Endometrial microvascular endothelial cells (primary cell): ENCODE data around the gene MBNL1. TPM values are rescaled to one million over a fixed set of nuclear protein-coding genes. Genes with fewer than 3 reads are reported as not detected.

Source experiments
- in situ Hi-C: cut with HindIII; loops from 2 replicates; pipeline ENCODE4 v1.10.0; 2017; ENCODE audit warnings: low sequenced_read_pairs, low pct_unique_long_range_greater_than_20kb; ENCODE audit errors: inconsistent ontology term
- total RNA-seq: library from RNA; depleted of rRNA; stranded (reverse); fragments of >200 nt; gene quantifications from one replicate; pipeline ENCODE4 v1.2.3, GENCODE V29; 2015; ENCODE audit errors: inconsistent ontology term

Gene MBNL1
- total RNA-seq, 1 donor from 2014 or later: 413 TPM

DNA sequence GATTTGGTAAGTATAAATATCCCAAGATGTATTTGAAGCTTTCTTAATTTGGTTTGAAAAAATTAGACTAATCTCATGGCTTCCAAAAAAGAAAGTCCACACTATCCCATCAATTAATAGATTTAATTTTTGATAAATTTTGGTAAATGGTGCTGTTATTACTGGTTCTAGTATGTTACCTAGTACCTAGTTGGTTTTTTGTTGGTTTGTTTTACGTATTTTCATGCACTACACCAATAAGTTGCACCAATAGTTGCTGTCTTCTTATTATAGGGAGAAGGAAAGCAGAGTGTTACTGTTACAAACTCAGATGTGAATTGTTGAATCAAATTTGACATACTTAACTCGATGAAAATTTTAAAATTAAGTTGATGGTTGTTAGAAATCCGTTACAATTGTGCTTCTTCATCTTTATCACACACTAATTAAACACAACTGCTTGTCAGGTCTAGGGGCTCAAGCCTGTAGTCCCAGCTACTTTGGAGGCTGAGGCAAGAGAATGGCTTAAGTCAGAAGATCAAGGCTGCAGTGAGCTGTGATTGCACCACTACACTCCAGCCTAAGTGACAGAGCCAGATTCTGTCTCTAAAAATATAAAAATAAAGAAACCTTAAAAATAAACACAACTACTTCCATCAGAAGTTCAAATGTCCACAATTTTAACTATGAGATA lies 23.1 kb upstream of the MBNL1 start:
- in situ Hi-C loops: no loop called here

DNA sequence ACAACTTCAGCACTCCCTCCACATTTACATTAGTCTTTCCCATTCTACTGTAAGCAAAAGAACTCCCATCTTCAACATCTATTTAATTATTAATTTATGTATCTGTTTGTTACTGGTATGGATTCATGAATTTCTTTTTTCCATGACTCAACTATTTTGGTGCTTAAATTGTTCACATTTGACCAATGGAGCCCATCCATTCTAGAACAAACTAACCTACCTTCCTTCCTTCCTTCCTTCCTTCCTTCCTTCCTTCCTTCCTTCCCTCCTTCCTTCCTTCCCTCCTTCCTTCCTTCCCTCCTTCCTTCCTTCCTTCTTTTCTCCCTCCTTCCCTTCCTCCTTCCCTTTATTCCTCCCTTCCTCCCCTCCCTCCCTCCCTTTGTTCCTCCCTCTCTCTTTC lies 16.8 kb upstream of the MBNL1 start:
- in situ Hi-C loops: no loop called here

DNA sequence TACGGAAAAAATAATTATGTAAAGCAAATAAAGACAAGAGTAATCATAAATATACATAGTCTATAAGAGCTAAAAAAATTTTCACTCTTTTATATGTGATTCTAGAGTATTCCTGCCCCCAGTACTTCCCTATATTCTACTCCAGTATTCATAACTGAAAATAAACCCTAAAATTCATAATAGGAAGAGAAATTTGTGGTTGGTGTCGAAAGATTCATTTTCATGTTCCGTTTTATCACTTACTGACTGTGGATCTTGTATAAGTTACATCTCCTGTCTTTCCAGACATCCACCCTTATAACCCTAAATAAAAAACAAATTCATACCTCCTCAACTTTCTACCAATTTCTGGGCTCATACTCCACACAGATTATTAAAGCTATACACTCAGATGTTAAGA lies 16.0 kb upstream of the MBNL1 start:
- in situ Hi-C loops: no loop called here

DNA sequence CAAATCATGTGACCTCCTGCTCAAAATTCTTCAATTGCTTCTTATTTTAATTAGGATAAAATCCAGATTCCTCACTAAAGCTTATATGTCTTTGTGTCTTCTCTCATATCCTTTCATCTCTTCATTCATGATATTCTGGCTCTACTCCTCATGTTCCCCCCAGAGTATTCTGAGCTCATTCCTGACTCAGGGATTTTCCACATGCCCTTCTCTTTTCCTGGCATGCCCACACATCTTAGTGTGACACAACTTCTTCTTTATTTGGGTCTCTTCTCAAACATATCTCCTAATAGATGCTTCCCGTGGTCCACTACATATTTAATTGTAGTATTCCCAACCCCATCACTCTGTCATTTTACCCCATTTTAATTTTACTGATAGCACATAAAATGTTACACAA lies 15.2 kb upstream of the MBNL1 start:
- in situ Hi-C loops: no loop called here

DNA sequence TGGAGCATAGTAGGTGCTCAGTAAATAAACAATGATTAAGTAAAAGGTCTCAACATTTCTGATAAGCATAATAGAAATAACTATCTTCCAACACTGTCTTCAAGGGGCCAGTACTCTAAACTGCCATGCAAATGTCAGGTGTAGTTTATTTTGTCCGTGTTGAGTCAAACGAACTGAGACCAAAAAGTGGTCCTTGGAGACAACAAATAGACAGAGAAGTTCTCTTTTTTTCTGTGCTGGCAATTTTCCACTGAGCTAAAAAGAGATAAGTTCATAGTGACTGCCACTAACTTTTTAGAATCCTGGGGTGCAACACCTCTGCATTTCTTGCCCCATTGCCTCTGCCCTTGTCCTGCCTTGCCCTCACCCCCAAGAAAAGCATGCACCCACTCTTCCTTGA lies 14.7 kb upstream of the MBNL1 start:
- in situ Hi-C loops: no loop called here

DNA sequence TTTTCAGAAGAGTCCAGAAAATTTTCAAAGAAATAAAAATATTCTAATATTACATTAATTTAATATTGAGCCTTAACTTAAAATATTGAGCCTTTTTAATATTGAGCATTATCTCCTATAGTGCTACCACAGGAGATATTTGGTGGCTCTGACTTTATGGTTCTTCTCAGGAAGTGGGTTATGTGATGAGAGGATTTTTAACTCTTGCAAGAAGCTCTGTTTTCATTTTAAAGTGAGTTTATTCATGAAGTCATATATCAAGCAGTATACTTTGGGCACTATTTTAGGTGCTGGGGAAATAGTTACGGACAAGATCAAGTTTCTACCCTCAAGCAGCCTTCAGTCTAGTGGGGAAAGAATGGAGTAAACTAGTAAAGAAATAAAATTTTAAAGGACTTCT lies 13.4 kb upstream of the MBNL1 start:
- in situ Hi-C loops: no loop called here

DNA sequence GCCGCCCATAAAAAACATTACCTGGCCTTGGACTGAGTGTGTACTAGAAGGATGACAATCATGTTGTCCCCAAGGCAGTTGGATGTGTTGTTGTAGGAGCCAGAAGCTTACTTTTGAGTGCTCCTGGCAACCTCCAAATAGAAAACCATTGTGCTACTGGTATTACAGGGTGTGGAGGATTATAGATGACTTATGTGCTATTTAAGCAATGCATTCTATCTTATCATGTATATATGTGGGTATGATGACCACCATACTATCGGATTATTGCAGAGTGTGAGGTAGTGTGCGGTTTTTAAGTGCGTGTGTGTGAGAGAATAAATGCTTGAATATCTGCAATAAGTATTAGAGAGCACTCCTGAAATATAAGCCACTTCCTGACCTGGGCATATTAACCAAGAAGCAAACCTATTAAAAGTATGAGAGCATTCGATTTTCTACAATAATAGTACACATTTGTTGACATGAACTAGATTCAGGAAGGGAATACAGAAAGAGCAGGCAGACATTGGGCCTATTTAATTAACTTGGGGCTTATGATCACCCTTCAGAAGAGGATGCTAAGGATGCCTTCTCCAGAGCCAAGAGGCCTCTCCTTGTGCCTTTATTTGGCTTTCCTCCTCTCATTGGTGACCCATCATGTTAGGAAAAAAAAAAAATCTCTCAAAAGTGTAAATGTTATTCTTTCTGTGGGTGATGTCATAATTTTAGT lies 11.7 kb upstream of the MBNL1 start:
- in situ Hi-C loops: no loop called here

DNA sequence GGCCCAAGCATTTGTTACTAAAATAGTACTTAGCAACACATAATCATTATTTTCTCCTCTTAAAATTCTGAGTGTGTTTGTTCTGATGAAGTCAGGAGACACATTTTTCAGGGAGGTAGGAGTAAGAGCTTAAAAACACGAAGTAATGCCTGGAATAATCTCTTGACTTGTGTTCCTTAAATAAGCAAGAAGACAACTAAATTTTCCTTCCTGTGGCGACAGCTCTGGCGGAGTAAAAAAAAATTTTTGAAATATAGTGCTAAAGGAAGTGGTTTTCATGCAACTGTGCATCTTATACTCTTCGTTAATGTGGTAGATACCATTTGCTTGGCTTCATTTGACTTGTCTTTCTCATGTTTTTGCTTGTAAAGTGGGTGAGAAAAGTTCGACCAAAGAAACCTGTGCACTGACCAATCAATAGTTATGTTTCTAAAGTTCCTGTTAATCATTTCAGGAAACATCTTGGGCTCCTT lies 11.1 kb upstream of the MBNL1 start:
- in situ Hi-C loops: no loop called here

DNA sequence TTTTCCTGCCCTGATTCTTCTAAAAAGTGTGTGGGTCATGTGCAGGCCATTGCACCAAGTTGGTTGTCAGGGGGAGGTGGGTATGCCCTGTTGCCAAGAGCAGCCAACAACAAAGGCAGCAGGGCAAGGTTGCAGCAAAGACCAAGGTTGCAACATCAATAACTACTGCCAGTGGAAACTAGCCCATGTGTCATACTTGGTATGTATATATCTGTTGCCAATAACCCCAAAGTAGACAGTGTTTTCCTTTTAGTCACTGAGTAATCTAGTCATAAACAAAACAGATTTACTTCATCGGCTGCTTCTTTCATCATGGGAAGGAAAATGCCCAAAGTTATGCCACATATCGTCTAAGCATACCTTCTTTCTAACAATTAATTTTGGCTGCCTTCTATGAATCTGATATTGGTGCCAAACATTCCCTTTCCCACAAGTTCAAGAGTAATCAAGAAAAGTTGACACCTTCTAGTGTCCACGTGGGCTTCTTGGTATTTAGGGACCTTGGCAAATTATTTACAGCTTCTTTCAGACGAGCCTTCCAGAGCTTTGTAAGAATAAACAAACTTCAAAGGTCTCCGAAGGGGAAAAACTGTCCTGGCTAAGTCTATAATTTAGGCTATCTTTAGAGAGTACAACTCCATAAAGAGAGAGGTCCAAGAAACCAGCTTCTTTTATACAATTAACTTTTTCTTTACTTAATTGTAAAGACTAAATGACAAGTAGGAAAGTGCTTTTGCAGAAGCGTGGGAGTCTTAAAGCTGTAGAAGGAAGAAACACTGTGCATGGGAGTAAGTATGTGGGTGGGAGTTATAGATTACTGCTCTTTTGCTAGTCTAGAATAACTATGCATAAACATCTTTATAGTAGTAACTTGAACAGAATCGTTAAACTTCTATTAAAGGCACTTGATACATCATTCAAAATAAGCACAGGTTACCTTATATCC lies 10.0 kb upstream of the MBNL1 start:
- in situ Hi-C loops: no loop called here

DNA sequence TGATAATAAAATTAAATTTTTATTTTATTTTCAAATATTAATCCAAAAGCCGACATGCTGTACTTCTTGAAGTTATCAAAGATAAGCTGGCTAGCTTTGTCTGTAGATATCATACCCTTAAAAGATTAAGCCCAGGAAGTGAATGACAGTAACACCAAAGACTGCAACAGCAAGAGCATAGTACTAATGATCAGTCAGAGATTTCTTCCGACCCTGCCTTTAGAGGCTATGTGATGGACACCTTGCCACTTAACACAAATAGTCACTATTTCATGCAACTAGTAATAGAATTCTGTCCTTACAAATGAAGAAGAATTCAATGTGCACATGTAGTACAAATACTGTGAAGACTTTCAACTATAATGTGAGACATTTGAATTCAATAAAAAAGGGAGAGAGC lies 9.3 kb upstream of the MBNL1 start:
- in situ Hi-C loops: no loop called here

DNA sequence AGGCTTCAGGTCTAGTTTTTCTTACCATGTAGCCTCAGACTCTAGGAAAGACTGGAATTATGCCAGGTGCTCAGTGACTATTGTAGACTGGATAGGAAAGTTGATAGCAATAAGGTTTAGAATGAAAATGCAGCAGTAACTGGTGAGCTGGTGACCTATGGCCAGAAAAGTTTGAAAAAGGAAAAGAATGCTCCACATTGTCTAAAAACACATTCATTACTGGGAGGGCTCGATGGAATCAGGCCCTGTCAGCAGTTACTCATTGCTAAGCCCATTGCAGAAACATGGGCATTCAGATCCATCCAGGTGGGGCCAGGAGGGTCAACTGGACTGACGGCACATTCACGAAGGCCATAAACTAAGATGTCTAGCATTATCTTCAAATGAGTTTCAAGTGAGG lies 8.7 kb upstream of the MBNL1 start:
- in situ Hi-C loops: no loop called here

DNA sequence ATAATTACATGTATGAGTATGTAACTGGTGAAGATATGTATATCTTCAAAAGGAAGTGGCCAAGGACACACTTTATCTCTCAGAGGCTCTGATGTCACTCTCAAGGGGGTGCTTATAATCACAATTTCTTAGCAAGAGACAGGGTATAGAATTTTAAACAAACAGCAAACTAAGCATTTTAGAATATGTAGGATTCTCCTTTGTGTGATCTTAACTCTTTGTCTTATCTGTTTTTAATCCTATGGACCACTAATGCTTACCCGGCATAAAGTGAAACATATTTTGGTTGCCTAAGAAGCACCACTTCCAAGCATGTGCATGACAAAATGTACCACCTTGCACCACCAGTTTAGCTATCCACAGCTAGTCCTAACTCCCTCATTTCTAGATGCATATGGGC lies 8.2 kb upstream of the MBNL1 start:
- in situ Hi-C loops: no loop called here

DNA sequence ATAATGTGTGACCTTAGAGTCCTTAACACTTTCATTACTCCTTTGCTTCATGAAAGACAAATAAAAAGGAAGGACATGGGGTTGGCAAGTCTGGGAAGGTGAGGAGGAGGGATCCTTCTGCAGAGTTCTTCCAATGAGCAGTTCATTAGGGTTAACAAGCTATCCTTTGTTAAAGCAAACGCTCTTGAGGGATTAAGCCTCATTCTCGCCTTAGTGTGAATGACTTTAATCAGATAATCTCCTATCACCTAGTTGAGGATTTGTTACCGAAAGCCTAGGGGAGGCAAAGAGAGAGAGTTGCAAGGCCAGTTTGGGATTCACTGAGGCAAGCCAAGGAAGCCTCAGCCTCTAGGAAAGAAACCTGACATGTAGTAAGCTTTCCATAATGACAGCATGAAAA lies 7.4 kb upstream of the MBNL1 start:
- in situ Hi-C loops: no loop called here

DNA sequence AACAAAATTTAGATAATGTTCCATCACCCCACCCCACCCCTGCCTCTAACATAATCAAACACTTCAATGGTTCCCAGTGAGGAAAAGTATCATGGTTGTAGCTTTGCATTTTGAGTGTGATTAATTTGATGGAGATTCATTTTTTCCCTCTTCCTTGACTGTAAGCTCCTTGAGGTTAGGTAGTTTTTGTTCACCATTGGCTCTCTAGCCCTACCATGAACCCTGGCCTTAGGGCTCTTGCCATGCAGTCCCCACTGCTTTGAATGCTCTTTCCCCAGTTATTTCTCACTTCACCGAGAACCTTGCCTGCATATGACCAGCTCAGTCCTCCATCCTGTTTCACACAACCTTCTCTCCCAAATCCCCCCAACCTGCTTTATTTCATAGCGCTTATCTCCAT lies 5.0 kb upstream of the MBNL1 start:
- in situ Hi-C loops: no loop called here

DNA sequence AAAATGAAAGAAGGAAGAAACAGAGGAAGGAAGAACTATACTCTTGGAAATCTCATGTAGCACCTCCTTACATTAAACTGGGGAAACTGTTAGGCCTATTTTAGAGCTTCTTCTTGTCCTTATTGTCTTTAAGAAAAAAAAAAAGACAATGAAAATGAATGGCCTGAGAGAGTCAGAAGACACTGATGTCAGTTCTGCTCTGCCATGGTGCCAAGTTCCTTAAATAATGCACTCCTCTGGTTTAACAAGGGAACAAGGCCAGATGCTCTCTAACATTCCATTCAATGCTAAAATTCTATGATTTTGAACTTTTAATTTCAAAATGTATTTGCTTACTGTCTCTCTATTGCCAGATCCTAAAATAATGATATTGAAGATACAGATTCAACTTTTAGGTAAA lies 4.4 kb upstream of the MBNL1 start:
- in situ Hi-C loops: no loop called here

DNA sequence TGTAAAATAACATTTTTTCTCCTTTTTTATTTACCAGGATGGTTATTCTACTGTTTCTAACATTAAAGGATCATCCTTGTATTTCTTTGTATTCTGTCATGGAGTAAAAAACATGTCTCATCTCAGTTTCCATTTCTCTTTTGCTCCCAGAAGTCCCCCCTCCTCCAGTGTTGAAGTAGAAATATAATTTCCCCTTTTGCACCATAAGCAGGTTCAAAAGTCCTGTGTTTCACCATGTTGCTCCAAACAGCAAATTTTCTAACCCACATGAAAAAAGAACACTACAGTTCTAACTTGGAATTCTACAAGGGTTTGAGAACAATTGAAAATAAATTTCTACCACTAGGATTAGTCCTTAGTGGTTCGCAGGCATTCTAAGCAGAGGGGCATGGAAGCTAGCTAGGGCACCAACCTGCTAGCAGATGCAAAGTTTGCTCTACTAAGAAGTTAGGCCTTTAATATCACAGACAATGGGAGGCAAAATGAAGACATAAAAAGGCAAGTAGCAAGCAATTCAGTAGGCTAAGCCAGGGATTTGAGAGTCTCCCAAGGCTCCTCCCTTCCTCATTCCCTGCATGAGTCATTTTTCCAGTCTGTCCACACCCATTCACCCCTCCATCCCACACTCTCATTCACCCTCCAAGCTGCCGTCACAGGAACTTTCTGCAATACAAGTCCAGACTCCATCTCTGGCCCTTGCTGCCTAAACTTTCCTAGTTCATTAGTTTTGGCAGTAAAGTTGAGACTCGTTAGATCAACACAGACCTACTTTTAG lies 2.3 kb upstream of the MBNL1 start:
- in situ Hi-C loops: no loop called here

DNA sequence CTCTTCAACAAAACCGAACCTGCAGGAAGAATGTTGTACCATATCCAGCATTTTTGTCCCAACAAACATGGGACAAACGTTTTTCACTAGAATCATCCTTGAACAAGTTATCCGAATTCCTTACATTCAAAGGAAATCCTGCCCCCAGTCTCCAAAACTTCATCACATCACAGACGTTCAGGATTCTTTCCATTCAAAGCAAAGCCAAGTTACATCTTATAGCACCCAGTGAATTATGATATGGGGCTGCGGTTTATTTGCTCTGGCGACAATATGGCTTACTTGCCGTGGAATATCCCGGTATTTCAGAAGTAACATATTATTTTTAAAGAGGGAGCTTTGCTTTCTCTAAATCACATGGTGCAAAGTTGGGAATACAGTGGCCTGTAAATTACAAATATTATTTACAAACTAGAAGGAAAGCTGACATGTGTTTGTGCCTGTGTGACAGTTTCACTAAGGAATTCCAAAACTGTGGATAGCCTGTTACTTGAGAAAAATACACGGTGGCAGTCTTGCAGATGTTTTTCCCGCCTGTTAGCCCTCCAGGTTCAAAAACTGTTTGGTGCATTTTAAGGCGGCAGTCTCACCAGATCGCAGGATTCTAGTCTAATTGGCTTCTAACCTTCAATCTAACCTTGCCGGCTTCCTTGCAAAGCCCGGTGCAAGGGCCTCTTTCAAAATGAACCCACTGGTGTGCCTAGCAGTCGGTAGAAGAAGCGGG lies 736 bp upstream of the MBNL1 start:
- in situ Hi-C loops: no loop called here

DNA sequence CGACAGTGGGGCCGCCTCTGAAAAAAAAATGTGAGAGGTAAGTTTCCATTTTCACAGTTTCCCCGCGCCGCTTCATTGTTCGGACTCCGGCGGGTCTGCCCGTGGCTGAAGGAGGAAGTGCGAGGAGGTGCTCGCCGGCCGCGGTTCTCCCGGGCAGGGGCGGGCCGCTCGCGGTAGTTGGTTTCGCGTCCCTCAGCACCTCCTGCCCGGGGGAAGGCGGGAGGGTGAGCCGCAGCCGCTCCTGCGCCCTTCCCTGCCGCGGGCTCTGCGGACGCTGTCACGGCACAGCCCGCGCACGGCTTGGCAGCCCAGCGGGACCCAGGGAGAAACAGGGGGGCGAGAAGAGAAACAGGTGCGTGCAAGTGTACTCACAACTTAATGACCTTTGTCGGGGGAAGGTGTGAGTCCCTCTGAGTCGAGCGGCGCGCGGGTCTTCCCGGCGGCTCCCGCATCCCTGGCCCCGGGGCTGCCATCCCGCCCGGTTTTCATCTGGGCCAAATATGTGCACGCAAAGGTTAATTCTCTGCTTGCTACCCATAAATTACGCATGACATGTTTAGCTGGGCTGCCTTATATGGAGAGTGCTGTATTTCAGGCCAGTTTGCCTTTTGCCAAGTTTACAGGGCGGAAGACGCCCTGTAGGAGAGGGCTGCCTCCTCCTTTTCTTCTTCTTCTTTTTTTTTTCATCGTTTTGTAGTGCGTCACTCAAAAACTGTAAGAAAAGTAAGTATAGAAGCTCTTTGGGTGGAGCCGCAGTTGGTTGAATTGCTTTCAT lies 514 bp downstream of the MBNL1 start:
- in situ Hi-C loops: no loop called here
